ENCODE results near the gene GNAZ. TPM values are rescaled to one million over a fixed set of nuclear protein-coding genes. Genes with fewer than 3 reads are reported as not detected.

GNAZ gene
- total RNA-seq, 1 experiment from 2014 or later = 1.2 TPM

DNA sequence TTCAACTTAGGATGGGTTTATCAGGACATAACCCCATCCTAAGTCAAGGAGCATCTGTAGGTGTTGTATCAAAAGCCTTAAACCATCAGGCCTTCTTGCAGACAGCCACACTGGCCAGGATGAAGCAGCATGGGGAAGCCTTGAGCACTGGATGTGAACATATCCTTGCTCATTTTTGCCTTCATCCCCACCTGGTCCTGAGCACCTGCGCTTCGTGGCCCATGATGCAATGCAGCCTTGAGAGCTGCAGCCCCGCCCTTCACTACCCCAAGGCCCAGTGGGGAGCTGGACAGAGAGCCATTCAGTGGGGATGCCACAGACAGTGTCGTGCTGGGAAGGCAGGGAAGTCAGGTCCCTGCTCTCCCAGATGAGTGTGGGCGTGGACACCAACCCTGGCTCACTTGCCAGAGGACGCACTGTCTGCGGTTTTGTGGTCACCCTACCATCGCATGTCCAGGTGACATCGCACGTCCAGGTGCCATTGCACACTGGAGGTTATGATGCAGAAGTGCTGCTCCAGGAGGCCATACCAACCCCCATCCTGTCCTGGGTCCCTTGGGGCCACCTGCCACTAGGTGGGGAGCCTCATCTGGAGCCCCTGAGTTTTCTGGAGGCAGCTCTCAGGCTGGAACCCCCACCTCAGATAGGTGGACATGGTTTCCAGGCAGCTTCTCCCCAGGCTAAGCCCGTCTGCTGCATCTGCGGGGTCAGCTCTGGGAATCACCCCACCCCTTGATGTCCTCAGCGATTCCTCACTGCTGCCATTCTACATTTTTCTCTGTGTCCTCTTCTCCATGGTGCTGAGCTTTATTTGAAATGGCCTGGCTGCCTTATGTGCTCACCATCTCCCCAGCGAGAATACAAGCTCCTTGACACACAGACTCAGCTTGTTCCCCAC, 14.4 kb downstream of the GNAZ start:
- Histone ChIP-seq H2AFZ (no peak overlapping the region), H3K27ac (no peak overlapping the region), H3K9me2 (ENCODE audit: insufficient read depth) (no peaks in the 10 kb centered on the region), H3K4me1 (replicated peaks; ENCODE audit: insufficient read depth) (no peaks in the 10 kb centered on the region), H3K36me3 (ENCODE audit: low read depth) (no peaks in the 10 kb centered on the region), H3K79me2 (ENCODE audit: low read depth) (no peaks in the 10 kb centered on the region), H3K4me2 (no peak overlapping the region), H3K4me3 (no peak overlapping the region), H3K9me3 (ENCODE audit: insufficient read depth, low read depth) (no peaks in the 10 kb centered on the region), H3K27me3 (ENCODE audit: insufficient read depth, low read depth) (no peaks in the 10 kb centered on the region; the same call in none of the 2 replicates), H3F3A (ENCODE audit: insufficient read depth, low read depth) (no peaks in the 10 kb centered on the region), H4K20me1 (ENCODE audit: insufficient read depth) (no peaks in the 10 kb centered on the region)
- no peak for DNase-seq
- intact Hi-C loops (cut with micrococcal nuclease; ENCODE audit: unreplicated experiment) = no loop called here
- TF ChIP-seq EZH2 (IDR thresholded peaks at IDR 0.05; ENCODE audit: low read depth) = no peak
- TF ChIP-seq, protein P1, sequence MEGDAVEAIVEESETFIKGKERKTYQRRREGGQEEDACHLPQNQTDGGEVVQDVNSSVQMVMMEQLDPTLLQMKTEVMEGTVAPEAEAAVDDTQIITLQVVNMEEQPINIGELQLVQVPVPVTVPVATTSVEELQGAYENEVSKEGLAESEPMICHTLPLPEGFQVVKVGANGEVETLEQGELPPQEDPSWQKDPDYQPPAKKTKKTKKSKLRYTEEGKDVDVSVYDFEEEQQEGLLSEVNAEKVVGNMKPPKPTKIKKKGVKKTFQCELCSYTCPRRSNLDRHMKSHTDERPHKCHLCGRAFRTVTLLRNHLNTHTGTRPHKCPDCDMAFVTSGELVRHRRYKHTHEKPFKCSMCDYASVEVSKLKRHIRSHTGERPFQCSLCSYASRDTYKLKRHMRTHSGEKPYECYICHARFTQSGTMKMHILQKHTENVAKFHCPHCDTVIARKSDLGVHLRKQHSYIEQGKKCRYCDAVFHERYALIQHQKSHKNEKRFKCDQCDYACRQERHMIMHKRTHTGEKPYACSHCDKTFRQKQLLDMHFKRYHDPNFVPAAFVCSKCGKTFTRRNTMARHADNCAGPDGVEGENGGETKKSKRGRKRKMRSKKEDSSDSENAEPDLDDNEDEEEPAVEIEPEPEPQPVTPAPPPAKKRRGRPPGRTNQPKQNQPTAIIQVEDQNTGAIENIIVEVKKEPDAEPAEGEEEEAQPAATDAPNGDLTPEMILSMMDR (conservative IDR thresholded peaks at IDR 0.05) = no peak
- ChIA-PET CTCF (no interaction called here), POLR2A (ENCODE audit: unreplicated experiment) (no interaction called here)
- no TSS peak for BruUV-seq (replicated peaks)

DNA sequence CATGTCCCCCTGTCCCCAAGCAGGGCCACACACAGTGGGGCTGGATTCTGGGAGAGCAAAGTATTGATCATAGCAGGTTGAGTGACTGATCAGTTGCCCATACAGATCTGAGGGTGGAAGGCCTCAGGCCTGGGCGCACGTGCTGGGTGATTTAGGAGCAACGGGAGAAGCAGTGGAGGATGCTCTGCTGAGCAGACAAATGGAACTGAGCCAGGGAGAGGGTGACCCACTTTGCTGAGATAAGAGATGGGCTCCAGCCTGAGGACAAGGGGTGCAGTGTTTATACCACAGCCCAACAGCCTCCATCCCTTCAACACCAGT, 15.0 kb downstream of the GNAZ start:
- POLR2A ChIA-PET (ENCODE audit: unreplicated experiment) = no interaction called here
- Histone ChIP-seq H2AFZ (no peak overlapping the region), H3K9me2 (ENCODE audit: insufficient read depth) (no peaks in the 10 kb centered on the region), H3K27ac (no peak overlapping the region), H3K79me2 (ENCODE audit: low read depth) (no peaks in the 10 kb centered on the region), H3K4me2 (no peak overlapping the region), H3K4me1 (replicated peaks; ENCODE audit: insufficient read depth) (no peaks in the 10 kb centered on the region), H3K4me3 (no peak overlapping the region), H3K36me3 (ENCODE audit: low read depth) (no peaks in the 10 kb centered on the region), H4K20me1 (ENCODE audit: insufficient read depth) (no peaks in the 10 kb centered on the region), H3F3A (ENCODE audit: insufficient read depth, low read depth) (no peaks in the 10 kb centered on the region), H3K9me3 (ENCODE audit: insufficient read depth, low read depth) (no peaks in the 10 kb centered on the region), H3K27me3 (ENCODE audit: insufficient read depth, low read depth) (no peaks in the 10 kb centered on the region; the same call in none of the 2 replicates)
- intact Hi-C loops (cut with micrococcal nuclease; ENCODE audit: unreplicated experiment) = no loop called here
- BruUV-seq (replicated peaks) = no TSS peak
- TF ChIP-seq, protein P1 (conservative IDR thresholded peaks at IDR 0.05) = no peak
- TF ChIP-seq EZH2 (IDR thresholded peaks at IDR 0.05; ENCODE audit: low read depth) = no peak
- CTCF ChIA-PET = no interaction called here
- DNase-seq = no peak

DNA sequence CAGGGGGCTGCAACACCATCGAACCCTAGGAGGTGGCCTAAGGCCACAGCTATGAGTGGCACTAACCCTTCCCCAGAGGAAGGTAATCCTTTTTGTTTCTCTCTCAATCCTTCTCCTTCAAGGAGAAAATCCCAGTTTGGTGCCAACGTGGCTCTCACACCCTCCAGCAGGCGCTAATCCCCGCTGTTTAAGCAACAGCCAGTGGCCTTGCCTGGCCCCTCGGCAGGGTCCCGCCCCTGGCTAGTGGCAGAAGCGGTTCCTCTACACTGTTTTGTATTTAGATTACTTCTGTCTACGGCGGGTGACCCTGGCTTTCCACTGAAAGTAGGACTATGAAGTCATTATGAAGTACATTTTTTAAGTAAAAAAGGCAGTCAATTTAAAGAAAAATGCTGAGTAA, 15.5 kb downstream of the GNAZ start:
- H3K4me2 ChIP-seq = no peak overlapping the region
- no peaks in the 10 kb centered on the region for H3K4me1 ChIP-seq (replicated peaks; ENCODE audit: insufficient read depth)
- ChIA-PET POLR2A (ENCODE audit: unreplicated experiment) (no interaction called here), CTCF (no interaction called here)
- H3K27me3 ChIP-seq (ENCODE audit: insufficient read depth, low read depth) = peaks cover 2% of the 10 kb centered on the region
- DNase-seq = no peak
- no peaks in the 10 kb centered on the region for H4K20me1 ChIP-seq (ENCODE audit: insufficient read depth)
- H3K4me3 ChIP-seq = no peak overlapping the region
- H3K9me3 ChIP-seq (ENCODE audit: insufficient read depth, low read depth) = no peaks in the 10 kb centered on the region
- intact Hi-C loops (cut with micrococcal nuclease; ENCODE audit: unreplicated experiment) = no loop called here
- no peaks in the 10 kb centered on the region for H3F3A ChIP-seq (ENCODE audit: insufficient read depth, low read depth)
- no peak overlapping the region for H3K27ac ChIP-seq
- TF ChIP-seq, protein P1 (conservative IDR thresholded peaks at IDR 0.05) = no peak
- TF ChIP-seq EZH2 (IDR thresholded peaks at IDR 0.05; ENCODE audit: low read depth) = no peak
- H3K79me2 ChIP-seq (ENCODE audit: low read depth) = no peaks in the 10 kb centered on the region
- no peaks in the 10 kb centered on the region for H3K36me3 ChIP-seq (ENCODE audit: low read depth)
- H2AFZ ChIP-seq = no peak overlapping the region
- no peaks in the 10 kb centered on the region for H3K9me2 ChIP-seq (ENCODE audit: insufficient read depth)
- BruUV-seq (replicated peaks) = no TSS peak
